ENCODE results near the gene BSN.

DNA sequence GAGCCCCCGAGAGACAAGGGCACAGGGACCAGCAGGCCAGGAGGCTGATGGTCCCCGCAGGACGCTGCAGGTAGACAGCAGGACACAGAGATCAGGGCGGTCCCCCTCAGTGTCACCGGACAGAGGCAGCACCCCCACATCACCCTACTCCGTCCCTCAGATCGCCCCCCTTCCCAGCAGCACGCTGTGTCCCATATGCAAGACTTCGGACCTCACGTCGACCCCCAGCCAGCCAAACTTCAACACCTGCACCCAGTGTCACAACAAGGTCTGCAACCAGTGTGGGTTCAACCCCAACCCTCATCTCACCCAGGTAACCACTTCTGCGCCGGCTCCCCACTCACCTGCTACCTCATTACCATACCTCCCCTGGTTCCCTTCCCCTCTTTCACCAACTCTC is 70.8 kb downstream of the BSN start:
- TF ChIP-seq POLR2A (IDR thresholded peaks at IDR 0.05) = no peak
- no peak for TF ChIP-seq CTCF (IDR thresholded peaks at IDR 0.05)

All from body of pancreas (tissue), 4 donors.